ENCODE results near the gene RNF31. TPM values are rescaled to one million over a fixed set of nuclear protein-coding genes. Genes with fewer than 3 reads are reported as not detected.

RNF31 gene
- total and polyA plus RNA-seq, 2 of the 13 experiments (the other 11 are each of a cell fraction or from before 2014, with no cell fraction given): 48.2 to 86.8 TPM

GRCh38 chr14:24100197-24100981 lies 46.9 kb upstream of the RNF31 start:
- peak overlapping the region; percentile 10 for H3K27ac ChIP-seq (ENCODE audit: extremely low read length, insufficient read depth, low read length)
- CTCF ChIA-PET (ENCODE audit: low intra/inter-chr PET ratio, low total read pairs): no interaction called here
- H2AFZ ChIP-seq (ENCODE audit: low read length): no peak overlapping the region
- H3K9ac ChIP-seq (ENCODE audit: insufficient read depth, low read depth, low read length): no peak overlapping the region
- intact Hi-C loops (cut with micrococcal nuclease; ENCODE audit: unreplicated experiment) (no loop called here), in situ Hi-C loops (cut with HindIII; ENCODE audit: extremely low pct_ligation_motif_present, low pct_unique_long_range_greater_than_20kb) (loop anchor here (25.0 kb wide), 1 partner anchor 1513 kb away; the partner anchor contains the start of genes ABHD4 and DAD1)
- H3K4me3 ChIP-seq (replicated peaks in 1 of 3; ENCODE audit: insufficient read depth in 1 of 3, low read depth in 2 of 3, low read length in 3 of 3): no peak overlapping the region
- H3K4me2 ChIP-seq (ENCODE audit: low read depth, low read length): no peak overlapping the region
- peaks cover 47 to 65% of the 10 kb centered on the region in 2 experiments for H3K36me3 ChIP-seq (replicated peaks in 1 of 2; ENCODE audit: control insufficient read depth in 1 of 2, insufficient read depth in 2 of 2, low read length in 2 of 2)
- no peak for FAIRE-seq
- BruUV-seq (replicated peaks): TSS peak; percentile 1
- H3K9me3 ChIP-seq (ENCODE audit: low read length): no peaks in the 10 kb centered on the region; the same call in 1 of the 2 replicates
- peaks cover 48% of the 10 kb centered on the region for H3K4me1 ChIP-seq (ENCODE audit: insufficient read depth, low read length)
- ATAC-seq: peak; percentile 42
- H3K27me3 ChIP-seq (ENCODE audit: control insufficient read depth in 1 of 2, insufficient read depth in 2 of 2, low read length in 2 of 2): no peaks in the 10 kb centered on the region
- WGBS (ENCODE audit: low lambda C conversion rate): 80% methylated on average over 4 of the region's 4 CpGs
- no peak for DNase-seq (ENCODE audit: low spot score)
- H3K79me2 ChIP-seq (ENCODE audit: insufficient read depth, low read length): peaks cover 16% of the 10 kb centered on the region
- H4K20me1 ChIP-seq (ENCODE audit: insufficient read depth, low read length): 0 out of 2 replicates have a peak, but pooled peaks cover 4% of the 10 kb centered on the region
- POLR2A ChIA-PET: interaction anchor here (0.8 to 14.4 kb wide), 10 partner anchors 5 to 61 kb away, joined by 3 to 594 read pairs (median 6); partner anchors contain the start of genes DCAF11, EMC9, IRF9 and NRL
- TF ChIP-seq POLR2A (IDR thresholded peaks at IDR 0.05; ENCODE audit: insufficient read depth in 1 of 2, low read depth in 2 of 2, low read length in 2 of 2): no peak; a peak in 1 of 4 replicates
- TF ChIP-seq ZMYM3 (CRISPR knock-in tag; IDR thresholded peaks at IDR 0.05): no peak
- TF ChIP-seq GTF3A (CRISPR knock-in tag; conservative IDR thresholded peaks at IDR 0.05): no peak
- TF ChIP-seq PRDM15 (CRISPR knock-in tag; IDR thresholded peaks at IDR 0.05): no peak
- TF ChIP-seq ZFP1 (CRISPR knock-in tag; IDR thresholded peaks at IDR 0.05): no peak
- 0 out of 2 replicates have a peak, but pooled peaks have one; percentile 9 for TF ChIP-seq REPIN1 (CRISPR knock-in tag; IDR thresholded peaks at IDR 0.05; ENCODE audit: borderline replicate concordance, low read depth)
- TF ChIP-seq NR2F6 (IDR thresholded peaks at IDR 0.05): no peak
- no peak for TF ChIP-seq NR2F6 (CRISPR knock-in tag; IDR thresholded peaks at IDR 0.05)
- no peak for TF ChIP-seq PCBP2 (optimal IDR thresholded peaks at IDR 0.05; ENCODE audit: low read depth, low read length, poor library complexity, severe bottlenecking)
- peak; percentile 30; the same call in 1 of the 2 replicates for TF ChIP-seq ATF2 (CRISPR knock-in tag; IDR thresholded peaks at IDR 0.05)
- TF ChIP-seq BATF2 (CRISPR knock-in tag; IDR thresholded peaks at IDR 0.05): no peak
- TF ChIP-seq ZNF354B (CRISPR knock-in tag; IDR thresholded peaks at IDR 0.05): no peak
- TF ChIP-seq PAXIP1 (CRISPR knock-in tag; conservative IDR thresholded peaks at IDR 0.05): peak; percentile 44; the same call in 1 of the 2 replicates

All from HepG2 (cell line).